WI38 (cell line): ENCODE measurements around the gene RBMS2.
"Not testable (repeated sequence)": the region's sequence is repeated elsewhere in the genome, so short reads cannot be mapped to it uniquely, and the experiment has no call there.

Source experiments
- H3K4me3 ChIP-seq: 2 replicates; pipeline ENCODE4 v1.5.1; 2011; ENCODE audit warnings: low read depth, mild to moderate bottlenecking, control low read depth, low read length
- CTCF ChIP-seq: IDR thresholded peaks from 2 replicates; pipeline ENCODE4 v1.5.1; 2012; ENCODE audit warnings: low read depth, mild to moderate bottlenecking, control low read depth, low read length

RBMS2 gene

DNA sequence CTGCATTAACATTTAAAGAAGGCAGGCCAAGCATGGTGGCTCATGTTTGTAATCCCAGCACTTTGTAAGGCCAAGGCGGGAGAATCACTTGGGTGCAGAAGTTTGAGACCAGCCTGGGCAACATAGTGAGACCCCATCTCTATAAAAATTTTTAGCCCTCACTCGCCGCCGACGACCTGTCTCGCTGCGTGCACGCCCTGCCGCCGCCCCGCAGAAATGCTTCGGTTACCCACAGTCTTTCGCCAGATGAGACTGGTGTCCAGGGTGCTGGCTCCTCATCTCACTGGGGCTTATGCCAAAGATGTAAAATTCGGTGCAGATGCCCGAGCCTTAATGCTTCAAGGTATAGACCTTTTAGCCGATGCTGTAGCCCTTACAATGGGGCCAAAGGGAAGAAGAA, 10.8 kb upstream of the RBMS2 start:
- H3K4me3 ChIP-seq, result no peak overlapping the region
- TF ChIP-seq CTCF, result no peak

- H3K4me3 ChIP-seq, result not testable (repeated sequence)
Observed at GRCh38 chr12:56514014-56514318, 7.7 kb upstream of the RBMS2 start.

DNA sequence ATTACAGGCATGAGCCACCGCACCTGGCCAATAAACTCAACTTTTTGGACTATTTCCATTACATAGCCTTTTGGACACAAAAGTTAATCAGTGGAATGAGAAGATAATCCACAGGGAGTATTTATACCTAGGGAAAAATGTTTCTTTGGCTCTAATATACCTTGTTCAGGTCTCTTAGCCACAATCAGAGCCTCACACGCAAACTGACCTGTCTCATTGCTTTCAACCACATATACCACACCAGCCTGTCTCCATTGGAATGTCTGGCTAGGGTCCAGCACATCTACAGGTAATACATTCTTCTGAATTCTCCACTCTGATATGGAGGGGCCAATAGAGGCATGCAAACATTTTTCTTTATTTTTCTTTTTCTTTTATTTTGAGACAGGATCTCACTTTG, 3.8 kb upstream of the RBMS2 start:
- no peak overlapping the region for H3K4me3 ChIP-seq
- TF ChIP-seq CTCF, result no peak

- TF ChIP-seq CTCF, result no peak
- no peak overlapping the region for H3K4me3 ChIP-seq
Observed at GRCh38 chr12:56518570-56518969, 3.0 kb upstream of the RBMS2 start.

DNA sequence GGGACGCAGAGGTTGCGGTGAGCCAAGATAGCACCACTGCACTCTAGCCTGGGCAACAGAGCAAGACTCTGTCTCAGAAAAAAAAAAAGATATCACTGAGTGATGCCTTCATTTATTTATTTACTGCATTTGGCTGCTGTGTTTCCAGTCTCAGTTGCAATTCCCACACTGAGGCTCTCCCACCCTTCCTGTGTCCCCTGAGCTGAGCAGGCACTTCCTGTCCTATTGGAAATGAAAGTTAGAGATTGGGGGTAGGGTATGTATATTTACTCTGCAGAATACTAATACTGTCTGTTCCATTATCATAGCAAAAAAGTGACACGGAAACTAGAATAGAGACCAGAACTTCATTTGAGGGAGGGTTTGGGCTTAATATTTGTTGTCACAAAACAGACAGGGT, 1.6 kb upstream of the RBMS2 start:
- H3K4me3 ChIP-seq, result no peak overlapping the region
- TF ChIP-seq CTCF, result no peak

DNA sequence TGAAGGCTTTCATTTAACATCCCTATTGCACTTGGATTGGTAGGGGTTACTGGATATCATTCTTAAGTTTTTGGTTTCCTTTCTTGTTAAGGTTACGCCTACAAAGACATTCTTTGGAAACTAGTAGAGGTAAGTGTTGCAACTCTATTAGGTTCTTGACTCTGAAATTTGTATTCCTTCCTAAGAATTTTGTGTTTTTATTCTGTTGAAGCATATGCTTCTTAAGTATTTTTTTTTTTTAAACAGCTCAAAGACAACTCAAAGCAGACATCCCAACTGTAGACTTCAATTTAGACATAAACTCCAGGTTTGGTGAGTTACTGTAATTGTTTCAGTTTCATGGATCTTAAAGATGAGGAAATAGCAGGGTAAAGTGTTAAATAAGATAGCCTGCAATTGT, 1.1 kb upstream of the RBMS2 start:
- H3K4me3 ChIP-seq, result no peak overlapping the region
- TF ChIP-seq CTCF, result no peak

GRCh38 chr12:56521209-56521589, 421 bp upstream of the RBMS2 start:
- TF ChIP-seq CTCF, result no peak
- H3K4me3 ChIP-seq, result peak overlapping the region; percentile 80

DNA sequence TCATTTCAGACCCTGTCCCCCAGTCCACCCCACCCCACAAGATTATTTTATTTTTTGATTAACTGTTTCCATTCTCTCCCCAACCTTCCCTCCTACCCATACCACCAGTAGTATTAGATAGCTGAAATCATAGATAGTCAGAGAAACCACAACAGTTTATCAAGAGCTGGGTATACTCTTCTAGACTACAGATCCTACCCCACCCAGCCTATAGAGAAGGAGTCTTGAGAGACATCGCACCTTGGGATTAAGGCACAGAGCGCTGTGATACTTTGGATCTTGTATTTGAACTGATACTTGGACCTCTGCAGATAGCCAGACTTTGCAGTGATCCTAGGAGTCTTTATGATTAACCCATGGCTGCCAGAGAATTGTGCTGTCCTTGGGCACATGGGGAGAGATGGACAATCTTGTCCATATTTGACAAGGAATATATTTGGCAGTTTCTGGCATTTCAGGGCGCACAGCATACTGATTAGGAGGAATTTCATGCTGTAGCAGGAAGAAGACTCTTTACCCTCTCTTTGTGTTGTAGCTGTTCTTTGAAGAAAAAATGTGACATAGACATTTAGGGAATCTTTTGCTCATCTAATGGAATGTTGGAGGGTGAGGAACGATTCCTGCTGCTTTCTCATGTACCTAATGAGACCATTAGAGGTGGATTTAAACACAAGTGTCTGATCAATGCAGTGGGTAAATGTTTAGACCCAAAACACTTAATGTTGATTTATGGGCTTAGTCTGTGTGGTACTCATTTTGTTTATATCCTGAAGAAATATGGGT, 982 bp downstream of the RBMS2 start:
- no peak for TF ChIP-seq CTCF
- H3K4me3 ChIP-seq, result peak overlapping the region; percentile 80
